ENCODE data around the gene OSGIN1.

DNA sequence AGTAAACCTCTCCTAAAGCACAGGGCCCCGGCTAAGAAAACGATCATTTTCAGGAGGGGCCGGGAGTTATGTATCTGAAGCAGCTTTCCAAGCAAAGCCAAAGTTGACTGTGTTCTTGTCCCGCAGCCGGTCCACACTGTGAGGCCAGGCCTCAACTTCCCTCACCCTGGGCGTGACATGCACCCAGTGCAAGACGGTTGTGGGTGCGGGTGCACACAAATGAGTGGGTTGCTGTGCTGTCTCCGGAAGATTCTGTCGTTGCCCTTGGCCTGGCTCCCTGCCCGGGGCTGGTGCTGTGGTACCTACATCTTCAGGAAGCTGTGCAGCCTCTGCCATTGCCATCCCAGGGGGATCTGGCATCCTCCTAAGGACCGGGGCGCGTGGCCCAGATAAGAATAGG is 37.5 kb upstream of the OSGIN1 start:
- TF ChIP-seq POLR2AphosphoS5 (IDR thresholded peaks at IDR 0.05): no peak
- TF ChIP-seq, protein P1, sequence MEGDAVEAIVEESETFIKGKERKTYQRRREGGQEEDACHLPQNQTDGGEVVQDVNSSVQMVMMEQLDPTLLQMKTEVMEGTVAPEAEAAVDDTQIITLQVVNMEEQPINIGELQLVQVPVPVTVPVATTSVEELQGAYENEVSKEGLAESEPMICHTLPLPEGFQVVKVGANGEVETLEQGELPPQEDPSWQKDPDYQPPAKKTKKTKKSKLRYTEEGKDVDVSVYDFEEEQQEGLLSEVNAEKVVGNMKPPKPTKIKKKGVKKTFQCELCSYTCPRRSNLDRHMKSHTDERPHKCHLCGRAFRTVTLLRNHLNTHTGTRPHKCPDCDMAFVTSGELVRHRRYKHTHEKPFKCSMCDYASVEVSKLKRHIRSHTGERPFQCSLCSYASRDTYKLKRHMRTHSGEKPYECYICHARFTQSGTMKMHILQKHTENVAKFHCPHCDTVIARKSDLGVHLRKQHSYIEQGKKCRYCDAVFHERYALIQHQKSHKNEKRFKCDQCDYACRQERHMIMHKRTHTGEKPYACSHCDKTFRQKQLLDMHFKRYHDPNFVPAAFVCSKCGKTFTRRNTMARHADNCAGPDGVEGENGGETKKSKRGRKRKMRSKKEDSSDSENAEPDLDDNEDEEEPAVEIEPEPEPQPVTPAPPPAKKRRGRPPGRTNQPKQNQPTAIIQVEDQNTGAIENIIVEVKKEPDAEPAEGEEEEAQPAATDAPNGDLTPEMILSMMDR (IDR thresholded peaks at IDR 0.05): no peak

Data from prostate gland (tissue), 2 donors.